Peyer's patch (tissue), 4 donors: ENCODE results near the gene DRD5.

Experiments
- CTCF ChIP-seq, 6 experiments: fragments of 450-650 bp in 4 of 6; fragments of 200-600 bp in 2 of 6; sonication (generic) in 1 of 6; IDR thresholded peaks; one replicate each; pipeline ENCODE4 v1.5.1; 2017 to 2019; ENCODE audit warnings: antibody characterized with exemption in 6 of 6, mild to moderate bottlenecking in 3 of 6, moderate library complexity in 1 of 6
- POLR2A ChIP-seq, 2 donors: fragments of 450-650 bp; IDR thresholded peaks; one replicate each; pipeline ENCODE4 v1.5.1; 2017; ENCODE audit warnings: antibody characterized with exemption in 2 of 2, mild to moderate bottlenecking in 2 of 2, moderate library complexity in 2 of 2

- TF ChIP-seq CTCF (IDR thresholded peaks at IDR 0.05) (no peak), POLR2A (IDR thresholded peaks at IDR 0.05) (no peak)
These were observed 51.2 kb downstream of the DRD5 start for GRCh38 chr4:9832640-9833039.
